Measurements from ENCODE around the gene GOLGA6A. TPM values are rescaled to one million over a fixed set of nuclear protein-coding genes. Genes with fewer than 3 reads are reported as not detected.

Gene GOLGA6A
- total RNA-seq, 2 donors from 2014 or later = 1.1 TPM; not detected in 1

DNA sequence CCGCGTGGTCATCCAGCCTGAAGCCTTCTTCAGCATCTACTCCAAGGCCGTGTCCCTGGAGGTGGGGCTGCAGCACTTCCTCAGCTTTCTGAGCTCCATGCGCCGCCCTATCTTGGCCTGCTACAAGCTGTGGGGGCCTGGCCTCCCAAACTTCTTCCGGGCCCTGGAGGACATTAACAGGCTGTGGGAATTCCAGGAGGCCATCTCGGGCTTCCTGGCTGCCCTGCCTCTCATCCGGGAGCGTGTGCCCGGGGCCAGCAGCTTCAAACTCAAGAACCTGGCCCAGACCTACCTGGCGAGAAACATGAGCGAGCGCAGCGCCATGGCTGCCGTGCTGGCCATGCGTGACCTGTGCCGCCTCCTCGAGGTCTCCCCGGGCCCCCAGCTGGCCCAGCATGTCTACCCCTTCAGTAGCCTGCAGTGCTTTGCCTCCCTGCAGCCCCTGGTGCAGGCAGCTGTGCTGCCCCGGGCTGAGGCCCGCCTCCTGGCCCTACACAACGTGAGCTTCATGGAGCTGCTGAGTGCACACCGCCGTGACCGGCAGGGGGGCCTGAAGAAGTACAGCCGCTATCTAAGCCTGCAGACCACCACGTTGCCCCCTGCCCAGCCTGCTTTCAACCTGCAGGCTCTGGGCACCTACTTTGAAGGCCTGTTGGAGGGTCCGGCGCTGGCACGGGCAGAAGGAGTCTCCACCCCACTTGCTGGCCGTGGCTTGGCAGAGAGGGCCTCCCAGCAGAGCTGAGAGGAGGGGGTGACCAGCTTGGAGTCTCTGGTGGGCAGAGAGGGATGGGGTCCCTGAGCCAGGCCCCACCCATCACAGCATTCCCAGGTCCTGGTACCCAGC is 37.9 kb downstream of the GOLGA6A start:
- H3K36me3 Mint-ChIP-seq = no peaks in the 10 kb centered on the region
- DNase-seq (ENCODE audit: low spot score in 2 of 2) (peak in 1 of 2 donors; percentile 44), ATAC-seq (no peak)
- H3K27ac Mint-ChIP-seq = no peak overlapping the region
- no peaks in the 10 kb centered on the region for H3K9me3 Mint-ChIP-seq

DNA sequence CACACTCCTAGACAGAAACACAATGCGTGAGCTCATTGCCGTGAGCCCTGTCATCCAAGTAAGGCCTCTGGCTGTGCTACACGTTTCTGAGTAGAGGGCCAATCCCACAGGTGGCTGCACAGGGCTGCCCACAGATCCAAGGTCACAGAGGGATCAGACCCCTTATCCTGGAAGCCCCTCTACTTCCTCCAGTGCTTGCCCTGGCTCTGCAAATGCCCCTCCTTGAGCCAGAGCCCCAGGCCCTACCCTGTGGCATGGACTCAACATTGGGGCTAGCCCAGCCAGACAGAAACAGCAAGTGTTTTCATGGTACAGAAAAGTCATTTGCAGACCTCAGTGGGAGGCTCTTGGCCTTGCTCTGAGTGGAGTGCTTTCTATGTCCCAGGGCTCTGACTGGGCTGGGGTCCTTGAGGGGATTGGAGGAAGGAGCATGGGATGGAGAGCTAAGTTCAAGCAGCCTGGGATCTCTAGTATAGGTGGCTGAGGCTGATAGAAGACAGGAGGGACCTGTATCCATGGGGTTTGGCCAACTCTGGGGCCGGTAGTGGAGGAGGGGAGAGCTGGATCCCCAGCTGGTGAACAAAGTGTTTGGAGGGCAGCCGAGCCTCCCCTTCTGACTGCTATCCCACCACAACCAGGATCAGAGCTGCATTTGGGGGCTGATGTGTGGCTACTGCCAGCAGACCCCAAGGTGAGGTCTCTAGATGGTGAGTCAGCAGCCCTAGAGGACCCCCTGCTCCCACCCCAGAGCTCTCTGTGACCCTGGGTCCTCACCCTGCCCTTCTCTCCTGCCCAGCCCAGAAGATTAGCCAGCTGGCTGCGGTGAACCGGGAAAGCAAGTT is 38.7 kb downstream of the GOLGA6A start:
- ATAC-seq = no peak
- DNase-seq (ENCODE audit: low spot score in 2 of 2) = no peak
- H3K9me3 Mint-ChIP-seq = no peaks in the 10 kb centered on the region
- H3K36me3 Mint-ChIP-seq = no peaks in the 10 kb centered on the region
- peak overlapping the region in 1 of 2 donors; percentile 9 for H3K27ac Mint-ChIP-seq

DNA sequence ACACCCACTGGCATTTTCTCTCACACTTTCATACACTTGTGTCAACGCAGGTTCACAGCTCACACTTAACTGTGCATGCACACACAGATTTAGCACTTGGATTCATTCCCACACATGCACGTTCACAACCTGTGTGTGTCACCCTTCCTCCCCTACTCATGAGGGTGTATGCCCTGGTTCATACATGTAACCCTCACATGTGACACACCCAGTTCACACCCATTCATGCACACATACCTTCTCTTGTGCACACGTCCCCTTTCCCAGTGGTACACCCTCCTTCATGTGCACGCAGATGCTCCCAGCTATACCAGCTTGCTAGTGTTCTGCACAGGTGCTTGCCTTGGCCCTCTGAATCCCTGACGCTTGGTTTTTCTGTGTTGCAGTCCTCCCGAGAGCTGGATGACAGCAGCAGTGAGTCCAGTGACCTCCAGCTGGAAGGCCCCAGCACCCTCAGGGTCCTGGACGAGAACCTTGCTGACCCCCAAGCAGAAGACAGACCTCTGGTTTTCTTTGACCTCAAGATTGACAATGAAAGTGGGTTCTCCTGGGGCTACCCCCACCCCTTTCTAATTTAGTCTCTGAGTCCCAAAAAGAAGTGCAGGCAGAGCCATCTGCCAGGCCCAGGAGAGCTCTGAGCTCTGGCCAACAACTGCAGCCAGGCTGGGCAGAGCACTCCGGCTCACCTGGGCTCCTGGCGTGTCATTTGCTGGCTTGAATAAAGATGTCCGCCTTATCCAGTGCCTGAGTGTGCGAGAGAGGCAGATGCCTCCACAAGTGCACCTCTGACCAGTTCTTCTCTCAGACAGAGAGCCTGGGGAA is 39.5 kb downstream of the GOLGA6A start:
- no peaks in the 10 kb centered on the region for H3K9me3 Mint-ChIP-seq
- peak overlapping the region; percentile 11 to 50 for H3K27ac Mint-ChIP-seq
- H3K36me3 Mint-ChIP-seq = no peaks in the 10 kb centered on the region
- no peak for ATAC-seq
- no peak for DNase-seq (ENCODE audit: low spot score in 2 of 2)

DNA sequence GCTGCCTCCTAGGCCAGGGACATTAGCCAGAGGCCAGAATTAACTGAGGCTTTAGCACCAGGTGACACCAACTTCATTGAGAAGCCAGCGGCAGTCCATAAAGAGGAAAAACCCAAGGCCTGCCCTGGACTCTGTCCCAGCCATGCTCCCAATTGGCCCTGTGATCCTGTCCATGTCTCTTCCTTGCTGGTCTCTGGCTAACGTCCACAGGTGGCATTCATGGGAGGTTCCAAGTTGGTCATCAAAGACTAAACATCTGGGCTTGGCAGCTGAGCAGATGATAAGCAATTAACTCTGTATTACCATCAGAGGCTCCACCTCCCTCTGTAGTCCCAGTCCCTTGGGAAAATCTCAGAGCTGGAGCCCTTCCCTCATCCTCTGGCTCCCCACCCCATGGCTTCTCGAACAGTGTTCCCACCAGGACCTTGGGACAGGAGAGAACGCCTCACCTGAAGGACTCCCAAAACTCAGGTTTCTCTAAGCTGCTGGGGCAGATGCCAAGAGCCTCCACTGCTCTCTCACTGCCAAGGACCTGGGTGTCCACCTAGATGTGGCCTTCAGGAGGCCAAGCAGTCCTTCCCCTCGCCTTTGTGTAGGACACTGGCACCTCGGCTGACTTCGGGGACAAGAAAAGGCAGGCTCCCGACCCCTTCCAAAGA is 40.4 kb downstream of the GOLGA6A start:
- Mint-ChIP-seq H3K9me3 (no peaks in the 10 kb centered on the region), H3K36me3 (no peaks in the 10 kb centered on the region), H3K27ac (peak overlapping the region; percentile 11 to 50)
- ATAC-seq = no peak
- peak in 1 of 2 donors; percentile 26 for DNase-seq (ENCODE audit: low spot score in 2 of 2)

DNA sequence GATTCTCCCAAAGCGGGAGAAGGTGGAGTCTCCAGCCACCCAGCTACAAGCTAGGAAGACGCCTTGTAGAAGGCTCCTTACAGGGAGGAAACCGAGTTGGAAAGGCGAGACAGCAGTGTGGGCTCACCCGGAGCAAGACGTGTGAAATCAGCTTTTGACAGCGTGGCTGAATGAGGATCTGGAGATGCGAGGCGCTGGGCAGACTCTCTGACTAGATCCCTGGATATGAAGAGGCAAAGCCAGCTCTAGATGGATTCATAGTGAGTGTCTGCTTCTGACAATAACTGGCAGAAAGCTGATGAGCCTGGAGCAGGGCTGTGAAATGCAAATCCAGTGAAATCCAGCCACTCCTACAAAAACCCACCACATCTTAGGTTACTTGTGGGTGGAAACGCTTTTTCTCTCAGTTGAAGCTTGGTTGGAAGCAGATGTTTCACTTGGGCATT is 41.0 kb downstream of the GOLGA6A start:
- H3K27ac Mint-ChIP-seq = peak overlapping the region in 1 of 2 donors; percentile 74
- no peaks in the 10 kb centered on the region for H3K9me3 Mint-ChIP-seq
- H3K36me3 Mint-ChIP-seq = peaks cover 0 to 5% of the 10 kb centered on the region in 2 donors
- DNase-seq (ENCODE audit: low spot score in 2 of 2) = no peak
- no peak for ATAC-seq

DNA sequence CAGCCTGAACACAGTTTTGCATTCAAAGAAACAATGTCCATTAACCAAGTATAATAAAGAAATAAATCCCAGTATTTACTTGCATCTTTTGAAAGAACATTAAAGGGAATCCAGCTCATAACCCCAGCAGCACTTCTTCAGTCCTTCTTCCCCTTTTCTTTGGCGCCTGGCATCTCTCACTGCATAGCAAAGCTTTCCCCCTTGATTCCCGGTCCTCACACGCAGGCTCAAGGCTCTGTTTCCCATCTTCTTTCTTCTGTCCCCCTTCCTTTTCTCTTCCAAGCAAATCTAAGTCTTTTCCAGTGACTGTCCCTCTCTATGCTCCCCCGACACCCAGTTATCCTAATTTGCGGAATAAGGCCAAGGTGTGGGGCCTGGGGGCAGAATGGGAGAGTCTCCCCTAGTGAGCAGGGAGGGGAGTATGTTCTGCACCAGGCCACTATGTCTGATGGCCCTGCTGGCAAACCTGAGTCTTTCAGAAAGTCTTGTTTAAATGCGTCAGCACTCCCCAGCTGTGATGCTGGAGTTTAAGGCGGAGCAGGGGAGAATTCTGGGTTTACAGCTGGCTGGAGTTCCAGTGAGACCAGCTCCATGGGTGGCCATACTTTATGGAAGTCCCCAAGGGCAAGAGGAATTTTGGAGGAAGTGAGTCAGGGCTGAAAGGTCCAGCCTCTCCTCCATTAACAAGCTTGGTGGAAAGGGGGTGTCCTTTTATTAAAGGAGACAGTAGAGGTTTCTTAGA is 42.1 kb downstream of the GOLGA6A start:
- Mint-ChIP-seq H3K9me3 (no peaks in the 10 kb centered on the region), H3K27ac (peak overlapping the region; percentile 4 to 74), H3K36me3 (peaks cover 0 to 6% of the 10 kb centered on the region in 2 donors)
- peak in 1 of 2 donors; percentile 18 for DNase-seq (ENCODE audit: low spot score in 2 of 2)
- no peak for ATAC-seq

DNA sequence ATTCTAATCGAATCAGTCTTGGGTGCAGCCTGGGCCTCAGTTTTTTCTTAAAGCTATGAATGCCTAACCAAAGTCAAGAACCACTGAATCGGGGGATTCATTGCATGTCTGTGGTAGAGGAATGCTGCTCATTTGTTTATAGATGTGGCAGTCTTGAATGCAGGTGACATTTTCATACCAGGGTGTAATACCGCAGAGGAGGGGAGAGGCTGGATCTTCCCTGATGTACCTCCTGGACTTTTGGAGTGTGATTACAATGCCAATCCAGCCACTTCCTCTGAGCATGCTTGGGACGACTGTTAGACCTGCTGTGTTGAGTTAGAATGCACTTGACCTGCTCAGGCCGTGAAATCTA is 42.7 kb downstream of the GOLGA6A start:
- no peak overlapping the region for H3K27ac Mint-ChIP-seq

DNA sequence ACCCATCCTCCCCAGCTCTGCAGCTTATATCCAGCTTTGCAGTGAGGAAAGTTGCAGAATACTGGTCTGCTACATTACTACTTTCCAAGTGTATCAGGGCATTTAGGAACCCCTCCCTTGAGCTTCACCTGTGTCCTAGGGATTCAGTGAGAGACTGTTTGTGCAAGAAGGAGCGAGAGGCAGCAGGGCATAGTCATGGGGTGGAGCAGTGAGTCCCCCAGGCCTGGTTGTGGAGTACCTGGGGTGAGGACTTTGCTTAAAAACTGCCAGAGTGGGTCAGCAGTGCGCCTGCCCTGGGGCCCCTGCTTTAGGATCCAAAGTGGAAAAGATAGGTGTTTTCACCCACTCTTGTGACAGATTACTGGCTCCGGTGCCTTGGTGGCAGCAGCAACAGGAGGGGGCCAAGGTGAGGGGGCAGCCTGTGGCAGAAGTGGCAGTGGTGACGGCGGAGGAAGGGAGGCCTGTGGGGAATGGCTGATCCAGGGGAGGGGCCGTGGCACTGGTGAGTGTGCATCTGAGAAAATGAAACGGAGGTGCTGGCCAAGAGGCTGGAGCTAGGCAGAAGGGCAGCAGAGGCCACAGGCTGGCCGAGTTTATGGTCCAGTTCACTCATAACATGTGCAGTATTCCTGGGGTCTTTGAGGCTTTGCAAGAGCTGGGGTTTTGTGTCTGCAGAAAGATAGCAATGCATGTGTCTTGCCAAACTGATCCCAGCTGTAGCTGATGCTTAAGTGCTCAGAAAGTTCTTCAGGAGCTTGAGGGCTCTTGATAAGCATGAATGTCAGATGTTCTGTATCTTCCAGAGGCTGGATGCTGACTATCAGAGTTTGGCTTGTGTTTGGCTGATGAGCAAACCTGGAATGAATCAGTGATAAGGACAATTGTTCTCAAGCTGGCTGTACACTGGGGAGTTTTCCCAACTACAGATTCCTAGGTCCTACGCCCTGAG is 43.4 kb downstream of the GOLGA6A start:
- no peak for DNase-seq (ENCODE audit: low spot score in 2 of 2)
- Mint-ChIP-seq H3K9me3 (no peaks in the 10 kb centered on the region), H3K36me3 (peaks cover 0 to 12% of the 10 kb centered on the region in 2 donors), H3K27ac (no peak overlapping the region)
- no peak for ATAC-seq

More for the DNA sequence above, 42.7 kb downstream of the GOLGA6A start:
- H3K36me3 Mint-ChIP-seq = peaks cover 0 to 6% of the 10 kb centered on the region in 2 donors
- no peak for DNase-seq (ENCODE audit: low spot score in 2 of 2)
- ATAC-seq = no peak
- no peaks in the 10 kb centered on the region for H3K9me3 Mint-ChIP-seq

DNA sequence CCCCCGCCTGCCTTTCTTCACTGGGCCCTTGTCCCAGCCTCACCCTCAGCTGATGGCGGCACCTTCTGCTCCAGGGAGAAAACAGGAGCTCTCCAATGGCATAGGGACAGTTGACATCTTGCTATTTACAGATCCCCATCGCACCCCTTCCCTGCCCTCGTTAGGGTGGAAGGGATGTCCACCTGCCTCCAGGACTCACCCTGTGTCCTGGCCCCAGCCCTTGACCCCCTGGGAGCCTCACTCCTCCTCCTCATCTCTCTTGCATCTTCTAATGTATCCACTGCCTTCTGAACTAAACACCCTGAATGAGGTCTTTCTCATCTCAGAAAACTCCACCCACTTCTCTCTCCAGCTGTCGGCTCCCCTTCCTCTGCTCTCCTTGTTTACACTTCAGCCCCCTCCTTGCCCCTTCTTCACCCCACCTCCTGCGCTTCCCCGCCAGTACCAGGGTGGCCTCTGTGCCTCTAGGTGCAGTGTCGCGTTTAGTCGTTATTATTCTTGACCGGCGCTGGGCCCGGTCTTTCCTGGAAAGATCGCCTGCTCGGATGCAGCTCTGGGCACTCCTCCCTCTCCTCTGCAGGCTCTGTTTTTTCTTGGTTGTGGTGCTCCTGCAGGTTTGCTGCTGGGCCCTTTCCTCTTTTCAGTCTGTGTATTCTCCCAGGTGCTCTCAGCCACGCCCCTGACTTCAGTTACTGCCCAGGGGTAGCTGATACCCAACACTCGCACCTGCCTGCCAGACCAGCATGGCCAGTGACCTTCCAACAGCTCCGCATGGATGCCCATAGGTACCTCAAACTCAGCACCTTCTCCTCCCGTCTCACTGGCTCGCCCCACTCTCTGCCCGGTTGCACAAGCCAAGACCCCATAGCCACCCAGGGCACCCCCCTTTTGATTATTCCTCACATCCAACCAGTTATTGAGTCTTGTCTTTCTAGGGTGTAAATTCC is 44.9 kb downstream of the GOLGA6A start:
- peak overlapping the region; percentile 50 to 89 for H3K27ac Mint-ChIP-seq
- DNase-seq (ENCODE audit: low spot score in 2 of 2) (no peak), ATAC-seq (no peak)
- H3K36me3 Mint-ChIP-seq = peaks cover 0 to 13% of the 10 kb centered on the region in 2 donors
- no peaks in the 10 kb centered on the region for H3K9me3 Mint-ChIP-seq

DNA sequence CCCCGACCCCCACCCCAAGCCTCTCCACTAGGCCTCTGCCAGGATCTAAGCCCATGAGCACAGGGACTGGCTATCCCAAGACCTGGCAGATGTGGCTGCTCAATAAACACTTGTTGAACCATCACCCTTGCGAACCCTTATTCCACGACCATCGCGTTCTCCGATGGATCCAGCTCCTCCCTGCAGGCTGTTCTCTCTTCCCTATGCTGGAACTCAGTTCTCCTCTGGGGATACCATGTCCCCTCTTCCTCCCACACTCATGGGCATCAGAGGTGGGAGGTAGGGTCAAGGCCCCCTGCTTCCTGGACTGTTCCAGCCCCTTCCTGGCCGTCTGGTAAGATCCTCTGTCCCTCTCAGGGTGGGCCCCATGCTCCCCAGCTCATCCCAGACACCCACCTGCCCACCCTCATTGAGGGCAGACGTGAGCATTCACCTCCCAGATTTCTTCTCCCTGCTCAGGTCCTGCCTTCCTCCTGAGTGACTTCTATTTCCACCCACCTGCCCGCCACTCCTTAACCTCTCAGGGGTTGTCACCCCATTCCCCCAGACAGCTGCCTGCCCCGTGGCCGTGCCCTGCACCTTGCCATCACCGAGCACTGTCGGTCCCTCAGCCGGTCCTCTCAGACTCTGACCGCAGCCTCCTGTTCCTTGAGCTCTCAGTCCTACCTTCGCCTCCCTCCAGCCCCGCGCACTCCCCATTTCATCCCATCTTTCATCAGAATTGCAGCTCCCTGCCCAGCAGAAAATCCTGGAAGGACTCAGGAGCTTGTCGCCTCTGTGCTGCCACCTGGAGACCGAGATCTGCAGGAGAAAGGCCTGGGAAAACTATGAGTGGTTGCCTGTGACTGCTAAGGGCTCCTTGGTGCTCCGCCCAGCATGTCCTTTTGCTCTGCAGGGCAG is 45.8 kb downstream of the GOLGA6A start:
- H3K36me3 Mint-ChIP-seq = peaks cover 0 to 13% of the 10 kb centered on the region in 2 donors
- H3K9me3 Mint-ChIP-seq = no peaks in the 10 kb centered on the region
- ATAC-seq (no peak), DNase-seq (ENCODE audit: low spot score in 2 of 2) (no peak)
- H3K27ac Mint-ChIP-seq = peak overlapping the region; percentile 50 to 88

DNA sequence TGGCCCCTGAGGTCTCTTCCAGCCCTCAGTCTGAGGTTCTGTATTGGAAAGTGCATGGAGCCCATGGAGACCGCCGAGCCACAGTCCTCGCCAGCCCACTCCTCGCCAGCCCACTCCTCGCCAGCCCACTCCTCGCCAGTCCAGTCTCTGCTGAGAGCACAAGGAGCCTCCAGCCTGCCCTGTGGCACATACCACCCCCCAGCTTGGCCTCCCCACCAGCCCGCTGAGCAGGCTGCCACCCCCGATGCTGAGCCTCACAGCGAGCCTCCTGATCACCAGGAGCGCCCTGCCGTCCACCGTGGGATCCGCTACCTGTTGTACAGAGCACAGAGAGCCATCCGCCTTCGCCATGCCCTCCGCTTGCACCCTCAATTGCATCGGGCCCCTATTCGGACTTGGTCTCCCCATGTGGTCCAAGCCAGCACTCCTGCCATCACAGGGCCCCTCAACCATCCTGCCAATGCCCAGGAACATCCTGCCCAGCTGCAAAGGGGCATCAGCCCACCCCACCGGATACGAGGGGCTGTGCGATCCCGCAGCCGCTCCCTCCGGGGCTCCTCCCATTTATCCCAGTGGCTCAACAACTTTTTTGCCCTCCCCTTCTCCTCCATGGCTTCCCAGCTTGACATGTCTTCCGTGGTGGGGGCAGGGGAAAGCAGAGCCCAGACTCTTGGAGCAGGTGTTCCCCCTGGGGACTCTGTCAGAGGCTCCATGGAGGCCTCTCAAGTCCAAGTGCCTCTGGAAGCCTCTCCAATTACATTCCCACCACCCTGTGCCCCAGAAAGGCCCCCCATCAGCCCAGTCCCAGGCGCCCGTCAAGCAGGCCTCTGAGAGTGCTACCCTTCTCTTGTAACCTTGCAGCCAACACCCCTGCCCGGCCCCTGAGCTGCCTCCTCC is 47.0 kb downstream of the GOLGA6A start:
- DNase-seq (ENCODE audit: low spot score in 2 of 2) (no peak), ATAC-seq (no peak)
- Mint-ChIP-seq H3K36me3 (peaks cover 0 to 13% of the 10 kb centered on the region in 2 donors), H3K9me3 (no peaks in the 10 kb centered on the region), H3K27ac (peak overlapping the region; percentile 50 to 68)

DNA sequence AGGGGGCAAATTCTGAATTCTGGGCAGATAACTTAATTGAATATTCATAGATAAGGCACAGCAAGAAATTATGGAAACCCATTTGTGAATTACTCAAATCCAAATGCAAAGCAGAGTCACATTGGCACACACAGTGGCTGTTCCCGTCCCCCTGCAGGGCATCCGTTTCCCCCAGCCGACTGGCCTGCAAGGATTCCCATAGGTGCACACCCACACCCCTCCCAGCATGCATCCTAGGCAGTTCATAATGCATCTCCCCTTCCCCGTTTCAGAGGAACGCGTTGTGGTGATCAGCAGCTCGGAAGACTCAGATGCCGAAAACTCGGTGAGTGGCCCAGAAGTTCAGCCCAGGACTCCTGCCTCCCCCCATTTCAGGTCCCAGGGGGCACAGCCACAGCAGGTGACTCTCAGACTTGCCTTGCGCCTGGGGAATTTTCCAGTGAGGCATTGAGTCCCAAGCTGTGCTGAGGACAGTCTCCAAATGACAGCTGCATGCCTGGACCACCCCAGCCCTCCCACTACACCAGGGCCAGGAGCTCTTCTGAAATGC is 48.1 kb downstream of the GOLGA6A start:
- no peak for ATAC-seq
- Mint-ChIP-seq H3K9me3 (no peaks in the 10 kb centered on the region), H3K36me3 (peaks cover 0 to 13% of the 10 kb centered on the region in 2 donors), H3K27ac (peak overlapping the region in 1 of 2 donors; percentile 21)
- DNase-seq (ENCODE audit: low spot score in 2 of 2) = no peak

Measured in activated naive CD4-positive, alpha-beta T cell treated with anti-CD3 and anti-CD28 coated beads, Interleukin-2, amount 50 U/mL, for 72 hours (primary cell).